Nephron (organoid): Measurements from ENCODE around the gene SUV39H1.

ENCODE experiments used
- H3K27ac Mint-ChIP-seq, 3 experiments: 2 replicates each; pipeline ENCODE4 v1.8.0; 2020; ENCODE audit warnings: mixed read lengths in 3 of 3, mild to moderate bottlenecking in 2 of 3, moderate library complexity in 1 of 3
- H3K27me3 Mint-ChIP-seq: 2 replicates; pipeline ENCODE4 v1.8.0; 2021; ENCODE audit warnings: low read depth, mild to moderate bottlenecking, moderate library complexity, mixed read lengths
- H3K36me3 Mint-ChIP-seq: 2 replicates; pipeline ENCODE4 v1.8.0; 2020; ENCODE audit warnings: low read depth, mixed read lengths
- H3K4me1 Mint-ChIP-seq: 2 replicates; pipeline ENCODE4 v1.8.0; 2020; ENCODE audit warnings: mixed read lengths
- H3K4me3 Mint-ChIP-seq, 3 experiments: 2 replicates each; pipeline ENCODE4 v1.8.0; 2020; ENCODE audit warnings: mild to moderate bottlenecking in 3 of 3, mixed read lengths in 3 of 3, moderate library complexity in 2 of 3
- H3K9me3 Mint-ChIP-seq: 2 replicates; pipeline ENCODE4 v1.8.0; 2020; ENCODE audit warnings: mixed read lengths
- CTCF ChIP-seq, 3 experiments: fragments of 200-600 bp; sonication (generic); IDR thresholded peaks; one replicate each; pipeline ENCODE4 v1.5.0; 2021; ENCODE audit warnings: antibody characterized with exemption in 3 of 3; ENCODE audit not compliant: unreplicated experiment in 3 of 3

The SUV39H1 gene

GRCh38 chrX:48700951-48701653 lies 4.6 kb downstream of the SUV39H1 start:
- peaks cover 19% of the 10 kb centered on the region for H3K36me3 Mint-ChIP-seq
- no peak overlapping the region for H3K4me3 Mint-ChIP-seq
- TF ChIP-seq CTCF (IDR thresholded peaks at IDR 0.05; ENCODE audit: unreplicated experiment in 3 of 3) = no peak
- H3K27ac Mint-ChIP-seq = no peak overlapping the region
- H3K27me3 Mint-ChIP-seq = no peaks in the 10 kb centered on the region
- H3K4me1 Mint-ChIP-seq = peaks cover 3% of the 10 kb centered on the region
- peaks cover 6% of the 10 kb centered on the region for H3K9me3 Mint-ChIP-seq

DNA sequence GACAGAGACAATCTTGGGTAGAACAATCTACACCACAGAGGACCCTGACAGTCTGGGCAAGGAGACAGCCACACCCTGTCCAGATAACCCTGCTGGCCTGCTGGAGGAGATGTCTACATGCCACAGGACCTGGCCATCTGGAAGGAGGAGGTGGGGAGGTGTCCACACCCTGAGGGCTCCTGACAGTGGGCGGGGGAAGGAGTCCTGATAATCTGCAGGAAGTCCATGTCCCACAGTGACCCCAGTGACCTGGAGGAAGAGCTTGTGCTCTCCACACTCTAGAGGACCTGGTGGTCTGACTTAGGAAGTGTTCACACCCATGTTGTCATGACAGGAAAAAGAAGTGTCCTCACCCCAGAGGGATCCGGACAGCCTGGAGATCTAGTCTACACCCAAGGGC lies 5.5 kb downstream of the SUV39H1 start:
- peaks cover 19% of the 10 kb centered on the region for H3K36me3 Mint-ChIP-seq
- peaks cover 6% of the 10 kb centered on the region for H3K9me3 Mint-ChIP-seq
- H3K4me1 Mint-ChIP-seq = peaks cover 3% of the 10 kb centered on the region
- no peak for TF ChIP-seq CTCF (IDR thresholded peaks at IDR 0.05; ENCODE audit: unreplicated experiment in 3 of 3)
- H3K27ac Mint-ChIP-seq = no peak overlapping the region
- no peak overlapping the region for H3K4me3 Mint-ChIP-seq
- no peaks in the 10 kb centered on the region for H3K27me3 Mint-ChIP-seq

DNA sequence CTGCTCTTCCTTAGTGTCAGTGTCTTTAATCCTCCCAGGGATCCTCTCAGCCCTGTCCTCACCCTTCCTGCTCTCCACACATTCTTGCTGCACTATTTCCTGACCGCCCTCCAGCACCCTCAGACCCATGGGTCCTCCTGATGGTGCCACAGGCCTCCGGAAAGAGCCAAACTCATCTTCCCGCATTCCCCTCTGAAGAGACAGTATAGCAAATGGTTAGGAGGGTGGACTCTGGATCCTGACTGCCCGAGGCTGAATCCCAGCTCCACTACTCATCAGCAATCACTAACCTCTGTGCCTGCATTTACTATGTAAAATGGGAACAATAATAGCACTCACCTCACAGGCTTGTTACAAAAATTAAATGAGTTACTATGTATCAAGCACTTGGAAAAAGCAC lies 6.2 kb downstream of the SUV39H1 start:
- Mint-ChIP-seq H3K36me3 (peaks cover 19% of the 10 kb centered on the region), H3K4me1 (no peaks in the 10 kb centered on the region)

DNA sequence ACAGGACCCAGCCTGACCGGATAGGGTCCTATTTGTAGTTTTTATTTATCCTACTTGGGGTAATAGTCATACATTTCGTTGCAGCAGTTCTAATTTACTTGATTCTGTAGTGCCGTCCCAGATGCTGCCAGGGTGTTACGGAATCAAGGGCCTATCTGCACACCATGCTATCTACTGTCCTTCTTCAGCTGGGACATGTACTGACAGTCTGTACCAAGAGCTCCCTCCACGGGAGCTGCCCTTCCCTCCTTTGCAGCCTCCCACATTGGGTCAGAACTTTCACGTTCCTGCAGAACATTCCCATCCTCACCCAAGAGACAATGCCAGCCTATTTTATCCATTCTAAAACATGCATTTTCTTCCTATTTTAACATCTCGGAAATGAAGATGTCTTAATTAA lies 6.7 kb downstream of the SUV39H1 start:
- Mint-ChIP-seq H3K4me1 (no peaks in the 10 kb centered on the region), H3K9me3 (peaks cover 6% of the 10 kb centered on the region), H3K4me3 (no peak overlapping the region), H3K27me3 (no peaks in the 10 kb centered on the region), H3K27ac (no peak overlapping the region), H3K36me3 (peaks cover 19% of the 10 kb centered on the region)
- no peak for TF ChIP-seq CTCF (IDR thresholded peaks at IDR 0.05; ENCODE audit: unreplicated experiment in 3 of 3)

More for the DNA sequence above, 6.2 kb downstream of the SUV39H1 start:
- H3K4me3 Mint-ChIP-seq = no peak overlapping the region
- H3K27me3 Mint-ChIP-seq = no peaks in the 10 kb centered on the region
- peaks cover 6% of the 10 kb centered on the region for H3K9me3 Mint-ChIP-seq
- no peak for TF ChIP-seq CTCF (IDR thresholded peaks at IDR 0.05; ENCODE audit: unreplicated experiment in 3 of 3)
- H3K27ac Mint-ChIP-seq = no peak overlapping the region

GRCh38 chrX:48703642-48704481 lies 7.3 kb downstream of the SUV39H1 start:
- Mint-ChIP-seq H3K9me3 (peaks cover 8% of the 10 kb centered on the region), H3K4me3 (no peak overlapping the region), H3K27me3 (no peaks in the 10 kb centered on the region), H3K4me1 (no peaks in the 10 kb centered on the region), H3K27ac (peak overlapping the region in 2 of 3 experiments; percentile 9 to 28), H3K36me3 (peaks cover 19% of the 10 kb centered on the region)
- no peak for TF ChIP-seq CTCF (IDR thresholded peaks at IDR 0.05; ENCODE audit: unreplicated experiment in 3 of 3)
